Astrocyte of the spinal cord (primary cell): ENCODE data around the gene JAKMIP2.

Experiments used
- DNase-seq: peaks from one replicate; pipeline ENCODE4 v3.0.0; 2011; ENCODE audit warnings: low read depth, low spot score
- H3K4me3 ChIP-seq: 2 replicates; pipeline ENCODE4 v1.5.1; 2011; ENCODE audit warnings: low read depth, mild to moderate bottlenecking, low read length, moderate library complexity
- CTCF ChIP-seq: IDR thresholded peaks from 2 replicates; pipeline ENCODE4 v1.5.1; 2012; ENCODE audit warnings: low read depth, mild to moderate bottlenecking, low read length, inconsistent platforms
- in situ Hi-C: cut with HindIII; loops from 2 replicates; pipeline ENCODE4 v1.10.0; 2017; ENCODE audit warnings: low sequenced_read_pairs

The JAKMIP2 gene

GRCh38 chr5:147697380-147697779, 85.1 kb downstream of the JAKMIP2 start:
- TF ChIP-seq CTCF = no peak
- H3K4me3 ChIP-seq = no peak overlapping the region
- in situ Hi-C loops = no loop called here
- DNase-seq = no peak

GRCh38 chr5:147694772-147695171, 87.8 kb downstream of the JAKMIP2 start:
- no peak for TF ChIP-seq CTCF
- DNase-seq = no peak
- no peak overlapping the region for H3K4me3 ChIP-seq
- in situ Hi-C loops = no loop called here

- no peak for TF ChIP-seq CTCF
- DNase-seq = no peak
- no peak overlapping the region for H3K4me3 ChIP-seq
- in situ Hi-C loops = no loop called here
These were observed 89.3 kb downstream of the JAKMIP2 start for GRCh38 chr5:147693233-147693632.

GRCh38 chr5:147691130-147691529, 91.4 kb downstream of the JAKMIP2 start:
- in situ Hi-C loops = no loop called here
- no peak overlapping the region for H3K4me3 ChIP-seq
- TF ChIP-seq CTCF = no peak
- DNase-seq = no peak

GRCh38 chr5:147690595-147690994, 91.9 kb downstream of the JAKMIP2 start:
- no peak overlapping the region for H3K4me3 ChIP-seq
- no peak for DNase-seq
- in situ Hi-C loops = no loop called here
- TF ChIP-seq CTCF = no peak

GRCh38 chr5:147689426-147689825, 93.1 kb downstream of the JAKMIP2 start:
- no peak for DNase-seq
- in situ Hi-C loops = no loop called here
- no peak for TF ChIP-seq CTCF
- no peak overlapping the region for H3K4me3 ChIP-seq
